HCT116 (cell line): ENCODE results near the gene IFIT1. TPM values are rescaled to one million over a fixed set of nuclear protein-coding genes. Genes with fewer than 3 reads are reported as not detected.

Source experiments
- ATAC-seq: fragments of 200-7000 bp; cut with Tn5 transposase; 2 replicates; pipeline ENCODE4 v1.9.1; 2020; ENCODE audit warnings: mild to moderate bottlenecking, moderate library complexity
- BruUV-seq: library from RNA; stranded (reverse); fragments of 400-500 nt; replicated peaks from 2 replicates; lab custom pipeline; 2021; lab: Mats Ljungman, UMichigan
- CTCF ChIA-PET: fragments of 300-600 bp; sonication (Branson Sonifier 250); formaldehyde crosslinking; loops from one replicate; lab custom pipeline; 2021; ENCODE audit warnings: antibody characterized with exemption; lab: Charles Lee
- POLR2A ChIA-PET: fragments of 300-600, 350-600 bp; sonication (Branson Sonifier 250); formaldehyde crosslinking; loops from one replicate; lab custom pipeline; 2021; ENCODE audit warnings: antibody characterized with exemption; lab: Charles Lee
- RAD21 ChIA-PET, 2 experiments: fragments of 300-600 bp; sonication (Branson Sonifier 250); formaldehyde crosslinking; loops; one replicate each; lab custom pipeline; 2023; ENCODE audit warnings: low total read pairs in 2 of 2; ENCODE audit not compliant: uncharacterized antibody in 2 of 2, unreplicated experiment in 2 of 2, low non-redundant PET in 1 of 2; lab: Charles Lee
- DNase-seq: peaks from one replicate; pipeline ENCODE4 v3.0.0-alpha.2; 2010; ENCODE audit warnings: low read depth, low spot score
- H2AFZ ChIP-seq: fragments of 200-600 bp; shearing (Covaris generic), sonication (generic); 2 replicates; pipeline ENCODE4 v1.6.1; 2017; ENCODE audit warnings: low read depth, mixed run types, mixed read lengths, antibody characterized with exemption, low read length; ENCODE audit not compliant: poor library complexity, severe bottlenecking
- H3K27ac ChIP-seq: 2 replicates; pipeline ENCODE4 v1.5.1; 2012; ENCODE audit warnings: low read depth, low read length
- H3K27me3 ChIP-seq: fragments of 200-600 bp; sonication (generic); 2 replicates; pipeline ENCODE4 v1.6.1; 2016; ENCODE audit warnings: mixed run types, low read length, mixed read lengths; ENCODE audit not compliant: insufficient read depth
- H3K36me3 ChIP-seq, 2 experiments: fragments of 200-500 bp in 1 of 2; fragments of 200-600 bp in 1 of 2; sonication (Bioruptor generic) in 1 of 2; sonication (generic) in 1 of 2; 2 replicates each; pipeline versions ENCODE4 v1.5.1 to v1.6.1; 2014 to 2016; ENCODE audit warnings: low read length in 2 of 2, inconsistent platforms in 1 of 2, mixed read lengths in 1 of 2, mixed run types in 1 of 2; ENCODE audit not compliant: insufficient read depth in 2 of 2, control insufficient read depth in 1 of 2
- H3K4me1 ChIP-seq, 2 experiments: fragments of 200-600 bp in 1 of 2; sonication (generic) in 1 of 2; 2 replicates each; pipeline versions ENCODE4 v1.5.1 to v1.6.1; 2012 to 2017; ENCODE audit warnings: low read length in 2 of 2, inconsistent platforms in 1 of 2, mild to moderate bottlenecking in 1 of 2, mixed read lengths in 1 of 2, mixed run types in 1 of 2, moderate library complexity in 1 of 2; ENCODE audit not compliant: insufficient read depth in 2 of 2, control insufficient read depth in 1 of 2
- H3K4me2 ChIP-seq: fragments of 200-600 bp; sonication (generic); 2 replicates; pipeline ENCODE4 v1.6.1; 2017; ENCODE audit warnings: mixed run types, low read length, mixed read lengths
- H3K4me3 ChIP-seq, 2 experiments: fragments of 200-600 bp in 1 of 2; sonication (generic) in 1 of 2; replicated peaks in 1 of 2; 2 replicates each; pipeline ENCODE4 v1.5.1; 2011 to 2016; ENCODE audit warnings: low read length in 2 of 2, control low read depth in 1 of 2, low read depth in 1 of 2, mild to moderate bottlenecking in 1 of 2, mixed read lengths in 1 of 2, mixed run types in 1 of 2
- H3K79me2 ChIP-seq: fragments of 200-600 bp; sonication (generic); 2 replicates; pipeline ENCODE4 v1.6.1; 2017; ENCODE audit warnings: mild to moderate bottlenecking, mixed run types, low read length, moderate library complexity, mixed read lengths; ENCODE audit not compliant: insufficient read depth
- H3K9ac ChIP-seq: fragments of 200-600 bp; sonication (generic); 2 replicates; pipeline ENCODE4 v1.6.1; 2016; ENCODE audit warnings: low read length, mixed read lengths
- H3K9me2 ChIP-seq: fragments of 200-600 bp; sonication (generic), shearing (Covaris generic); 2 replicates; pipeline ENCODE4 v1.6.1; 2017; ENCODE audit warnings: mixed run types, mild to moderate bottlenecking, moderate library complexity; ENCODE audit not compliant: insufficient read depth
- H3K9me3 ChIP-seq, 2 experiments: fragments of 200-500 bp in 1 of 2; fragments of 200-600 bp in 1 of 2; sonication (Bioruptor generic) in 1 of 2; sonication (generic) in 1 of 2; 2 replicates each; pipeline ENCODE4 v1.6.1; 2014 to 2017; ENCODE audit warnings: low read length in 2 of 2, mixed read lengths in 2 of 2, inconsistent platforms in 1 of 2, low read depth in 1 of 2, mild to moderate bottlenecking in 1 of 2, mixed run types in 1 of 2, moderate library complexity in 1 of 2; ENCODE audit not compliant: control insufficient read depth in 1 of 2, insufficient read depth in 1 of 2
- H4K20me1 ChIP-seq: fragments of 200-600 bp; sonication (generic), shearing (Covaris generic); 2 replicates; pipeline ENCODE4 v1.6.1; 2017; ENCODE audit warnings: mixed run types, mild to moderate bottlenecking, moderate library complexity; ENCODE audit not compliant: insufficient read depth
- CBX3 ChIP-seq: IDR thresholded peaks from 2 replicates; pipeline ENCODE4 v1.6.1; 2012; ENCODE audit warnings: low read depth
- EGR1 ChIP-seq: IDR thresholded peaks from 2 replicates; pipeline ENCODE4 v1.6.1; 2012; ENCODE audit warnings: low read depth
- EZH2 ChIP-seq: fragments of 200-600 bp; sonication (generic); IDR thresholded peaks from 2 replicates; pipeline ENCODE4 v1.6.1; 2017; ENCODE audit warnings: antibody characterized with exemption, mixed run types
- MAX ChIP-seq: IDR thresholded peaks from 2 replicates; pipeline ENCODE4 v1.6.1; 2012
- POLR2AphosphoS5 ChIP-seq: IDR thresholded peaks from 2 replicates; pipeline ENCODE4 v1.6.1; 2011; ENCODE audit warnings: mild to moderate bottlenecking, low read depth, low read length, moderate library complexity
- SIN3A ChIP-seq: IDR thresholded peaks from 2 replicates; pipeline ENCODE4 v1.6.1; 2012; ENCODE audit warnings: low read depth
- SRF ChIP-seq: IDR thresholded peaks from 2 replicates; pipeline ENCODE4 v1.6.1; 2012; ENCODE audit warnings: low read depth
- TCF7L2 ChIP-seq: IDR thresholded peaks from 2 replicates; pipeline ENCODE4 v1.7.0; 2011; ENCODE audit warnings: borderline replicate concordance, inconsistent platforms; ENCODE audit not compliant: insufficient read depth, insufficient read length; ENCODE audit errors: extremely low read depth
- ZBTB33 ChIP-seq: IDR thresholded peaks from 2 replicates; pipeline ENCODE4 v1.6.1; 2011; ENCODE audit warnings: mild to moderate bottlenecking, low read length, moderate library complexity; ENCODE audit not compliant: insufficient replicate concordance; ENCODE audit errors: extremely low read depth
- ZFX ChIP-seq: fragments of 450-650 bp; IDR thresholded peaks from 2 replicates; pipeline ENCODE4 v1.6.1; 2017
- ZNF274 ChIP-seq: fragments of 200-500 bp; sonication (Bioruptor generic); IDR thresholded peaks from 2 replicates; pipeline ENCODE4 v1.6.1; 2014; ENCODE audit warnings: mild to moderate bottlenecking, low read depth, low read length, inconsistent platforms
- intact Hi-C: fragments of 100-400 bp; cut with micrococcal nuclease; formaldehyde crosslinking; loops from 2 replicates; pipeline ENCODE4 v1.10.0; 2022
- total RNA-seq: library from RNA; stranded (reverse); gene quantifications from one replicate; pipeline ENCODE4 v1.2.1, GENCODE V29; 2021; ENCODE audit not compliant: unreplicated experiment

The IFIT1 gene
- total RNA-seq, 1 experiment from 2014 or later = 3.6 TPM

GRCh38 chr10:89362929-89363328, 29.5 kb upstream of the IFIT1 start:
- H3K9me3 ChIP-seq = no peaks in the 10 kb centered on the region
- ATAC-seq = no peak

More at GRCh38 chr10:89362929-89363328, 29.5 kb upstream of the IFIT1 start:
- TF ChIP-seq SRF (no peak), MAX (no peak), ZNF274 (no peak), ZBTB33 (no peak), CBX3 (no peak), EGR1 (no peak), SIN3A (no peak), ZFX (no peak), POLR2AphosphoS5 (no peak), EZH2 (no peak), TCF7L2 (no peak)
- no peaks in the 10 kb centered on the region for H3K79me2 ChIP-seq
- no peak overlapping the region for H3K27ac ChIP-seq
- no peaks in the 10 kb centered on the region for H3K9me2 ChIP-seq
- no peaks in the 10 kb centered on the region for H3K27me3 ChIP-seq
- DNase-seq = no peak
- H2AFZ ChIP-seq = no peak overlapping the region
- H3K9ac ChIP-seq = no peak overlapping the region
- H3K36me3 ChIP-seq = no peaks in the 10 kb centered on the region
- CTCF ChIA-PET = no interaction called here
- POLR2A ChIA-PET = no interaction called here
- H3K4me3 ChIP-seq = no peak overlapping the region
- BruUV-seq = no TSS peak
- RAD21 ChIA-PET = no interaction called here
- no peaks in the 10 kb centered on the region for H3K4me1 ChIP-seq
- intact Hi-C loops = no loop called here
- no peak overlapping the region for H3K4me2 ChIP-seq
- no peaks in the 10 kb centered on the region for H4K20me1 ChIP-seq
